Mucosa of rectum (tissue), 2 donors: ENCODE measurements around the gene RHOV.

ENCODE experiments used
- H3K27ac ChIP-seq, 2 donors: one replicate each; pipeline ENCODE4 v1.7.0; 2013; ENCODE audit warnings: inconsistent platforms in 2 of 2, low read depth in 2 of 2, low read length in 2 of 2
- H3K27me3 ChIP-seq, 2 donors: one replicate each; pipeline ENCODE4 v1.7.0; 2013; ENCODE audit warnings: low read length in 2 of 2; ENCODE audit not compliant: control insufficient read depth in 2 of 2, insufficient read depth in 2 of 2
- H3K36me3 ChIP-seq, 2 donors: one replicate each; pipeline ENCODE4 v1.7.0; 2013; ENCODE audit warnings: low read length in 2 of 2; ENCODE audit not compliant: control insufficient read depth in 2 of 2, insufficient read depth in 2 of 2
- H3K4me1 ChIP-seq, 2 donors: one replicate each; pipeline ENCODE4 v1.7.0; 2013; ENCODE audit warnings: low read length in 2 of 2, mild to moderate bottlenecking in 1 of 2; ENCODE audit not compliant: control insufficient read depth in 2 of 2, insufficient read depth in 2 of 2
- H3K4me3 ChIP-seq, 2 donors: one replicate each; pipeline ENCODE4 v1.7.0; 2013; ENCODE audit warnings: low read length in 2 of 2
- H3K9ac ChIP-seq, 2 donors: one replicate each; pipeline ENCODE4 v1.7.0; 2013; ENCODE audit warnings: low read length in 2 of 2, low read depth in 1 of 2, mild to moderate bottlenecking in 1 of 2
- H3K9me3 ChIP-seq, 2 donors: one replicate each; pipeline ENCODE4 v1.7.0; 2013; ENCODE audit warnings: low read length in 2 of 2; ENCODE audit not compliant: control insufficient read depth in 2 of 2
- donor health status: healthy.
- donor health status: Normal muscosa, but diverticular disease.

The RHOV gene

DNA sequence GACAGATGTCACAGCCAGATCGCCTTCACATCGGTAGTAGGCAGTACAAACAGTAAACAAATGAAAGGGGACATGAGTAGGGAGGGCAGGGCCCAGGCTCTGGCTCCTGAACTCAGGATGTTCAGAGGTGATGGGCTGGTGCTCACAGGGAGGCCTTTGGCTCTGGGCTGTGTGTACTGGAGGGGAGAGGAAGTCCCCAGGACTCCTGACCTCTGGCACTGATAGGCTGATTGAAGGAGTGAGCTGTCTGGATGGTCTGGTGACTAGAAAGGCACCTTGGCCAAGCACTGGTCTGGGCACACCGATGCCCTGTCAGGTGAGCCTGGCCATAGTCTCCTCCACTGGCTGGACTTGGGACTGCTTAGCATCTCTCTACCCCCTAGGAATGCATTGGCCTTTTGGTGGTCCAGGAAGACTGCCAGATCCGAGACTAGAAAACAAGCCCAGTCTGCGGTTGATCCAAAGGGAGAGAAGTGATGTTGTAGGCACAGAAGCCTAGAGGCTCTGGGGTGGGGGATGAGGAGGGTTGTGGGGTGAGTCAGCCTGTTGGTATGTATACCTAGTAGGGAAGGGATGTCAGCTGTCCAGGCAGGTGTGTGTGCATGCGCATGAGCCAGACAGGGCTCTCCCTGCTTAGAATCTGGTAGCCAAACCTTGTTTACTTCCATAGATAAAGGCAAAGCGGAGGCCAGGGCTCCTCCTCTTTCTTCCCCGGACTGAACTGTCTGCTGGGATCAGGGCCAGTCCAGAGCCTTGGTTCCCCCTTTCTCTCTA is 28.3 kb downstream of the RHOV start:
- Histone ChIP-seq H3K4me3 (peak overlapping the region; percentile 68 to 87), H3K27ac (peak overlapping the region; percentile 98), H3K9me3 (no peaks in the 10 kb centered on the region), H3K27me3 (no peaks in the 10 kb centered on the region), H3K9ac (peak overlapping the region; percentile 88 to 94), H3K4me1 (peaks cover 25 to 26% of the 10 kb centered on the region in 2 donors), H3K36me3 (peaks cover 5% of the 10 kb centered on the region in 2 donors)

GRCh38 chr15:40845036-40845435 is 29.0 kb downstream of the RHOV start:
- peak overlapping the region; percentile 88 to 94 for H3K9ac ChIP-seq
- H3K36me3 ChIP-seq, result no peaks in the 10 kb centered on the region
- peaks cover 21 to 22% of the 10 kb centered on the region in 2 donors for H3K4me1 ChIP-seq
- H3K9me3 ChIP-seq, result no peaks in the 10 kb centered on the region
- no peaks in the 10 kb centered on the region for H3K27me3 ChIP-seq
- peak overlapping the region; percentile 98 for H3K27ac ChIP-seq
- H3K4me3 ChIP-seq, result peak overlapping the region; percentile 68 to 87

DNA sequence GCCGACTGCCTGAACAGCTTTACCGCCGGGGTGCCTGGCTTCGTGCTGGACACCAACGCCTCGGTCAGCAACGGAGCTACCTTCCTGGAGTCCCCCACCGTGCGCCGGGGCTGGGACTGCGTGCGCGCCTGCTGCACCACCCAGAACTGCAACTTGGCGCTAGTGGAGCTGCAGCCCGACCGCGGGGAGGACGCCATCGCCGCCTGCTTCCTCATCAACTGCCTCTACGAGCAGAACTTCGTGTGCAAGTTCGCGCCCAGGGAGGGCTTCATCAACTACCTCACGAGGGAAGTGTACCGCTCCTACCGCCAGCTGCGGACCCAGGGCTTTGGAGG is 29.4 kb downstream of the RHOV start:
- Histone ChIP-seq H3K4me3 (peak overlapping the region; percentile 68 to 87), H3K9ac (peak overlapping the region; percentile 88 to 94), H3K4me1 (peaks cover 21 to 22% of the 10 kb centered on the region in 2 donors), H3K27me3 (no peaks in the 10 kb centered on the region), H3K36me3 (no peaks in the 10 kb centered on the region), H3K27ac (peak overlapping the region; percentile 98), H3K9me3 (no peaks in the 10 kb centered on the region)

- H3K4me3 ChIP-seq, result peak within 1 kb of the TSS; percentile 68 to 87
- H3K27me3 ChIP-seq, result no peaks in the 10 kb centered on the region
- H3K36me3 ChIP-seq, result no peaks in the 10 kb centered on the region
- peak within 1 kb of the TSS; percentile 98 for H3K27ac ChIP-seq
- H3K4me1 ChIP-seq, result peaks cover 21 to 22% of the 10 kb centered on the region in 2 donors
- peak within 1 kb of the TSS; percentile 88 to 94 for H3K9ac ChIP-seq
- H3K9me3 ChIP-seq, result no peaks in the 10 kb centered on the region
These were observed 29.9 kb downstream of the RHOV start, which contains the start of gene SPINT1 for GRCh38 chr15:40843885-40844695. SPINT1 (plus strand) TSS chr15:40844048; CDS start chr15:40844555, 507 bp downstream.

GRCh38 chr15:40843261-40843884 is 30.7 kb downstream of the RHOV start:
- Histone ChIP-seq H3K9me3 (no peaks in the 10 kb centered on the region), H3K9ac (peak overlapping the region; percentile 74 to 88), H3K27ac (peak overlapping the region; percentile 98), H3K36me3 (no peaks in the 10 kb centered on the region), H3K27me3 (no peaks in the 10 kb centered on the region), H3K4me3 (peak overlapping the region; percentile 68 to 87), H3K4me1 (peaks cover 21% of the 10 kb centered on the region in 2 donors)

- Histone ChIP-seq H3K27ac (no peak overlapping the region), H3K4me1 (peaks cover 6 to 10% of the 10 kb centered on the region in 2 donors), H3K27me3 (no peaks in the 10 kb centered on the region), H3K36me3 (peaks cover 0 to 2% of the 10 kb centered on the region in 2 donors), H3K9me3 (no peaks in the 10 kb centered on the region), H3K4me3 (no peak overlapping the region), H3K9ac (no peak overlapping the region)
These were observed 32.3 kb downstream of the RHOV start for GRCh38 chr15:40841741-40842140.

DNA sequence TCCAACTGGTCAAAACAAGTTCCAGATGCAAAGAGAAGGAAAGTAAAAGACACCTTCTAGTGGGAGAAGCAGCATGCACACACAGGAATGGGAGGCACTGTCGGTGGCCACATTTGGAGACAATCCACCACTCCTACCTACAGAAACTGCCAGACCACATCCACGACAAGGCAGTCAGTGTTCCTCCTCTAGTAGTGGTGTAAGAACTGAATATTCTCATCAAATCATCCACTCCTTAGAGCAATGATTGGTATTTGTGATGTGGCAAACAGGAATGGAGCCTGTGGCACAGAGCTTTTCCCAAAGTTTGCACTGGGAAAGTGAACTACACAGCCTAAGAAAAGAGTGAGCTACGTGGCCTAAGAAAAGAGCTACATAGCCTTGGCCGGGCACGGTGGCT is 35.3 kb downstream of the RHOV start:
- Histone ChIP-seq H3K27me3 (no peaks in the 10 kb centered on the region), H3K9ac (no peak overlapping the region)

DNA sequence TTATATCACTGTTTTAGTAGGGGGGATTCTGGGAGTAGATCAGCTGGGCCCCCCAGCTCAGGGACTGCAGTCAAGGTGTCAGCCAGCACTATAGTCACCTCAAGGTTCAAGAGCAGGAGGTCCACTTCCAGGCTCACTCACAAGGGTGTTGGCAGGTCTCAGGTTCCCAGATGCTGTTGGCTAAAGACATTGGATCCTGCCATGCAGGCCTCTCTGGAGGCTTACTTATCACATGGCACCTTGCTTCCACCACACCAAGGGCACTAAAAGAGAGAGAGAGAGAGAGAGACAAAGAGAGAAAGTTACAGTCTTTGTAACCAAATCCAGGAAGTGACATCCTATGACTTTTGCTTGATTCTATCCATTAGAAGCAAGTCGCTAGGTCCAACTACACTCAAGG is 38.0 kb downstream of the RHOV start:
- no peaks in the 10 kb centered on the region for H3K4me1 ChIP-seq
- no peaks in the 10 kb centered on the region for H3K9me3 ChIP-seq
- no peak overlapping the region for H3K9ac ChIP-seq
- no peaks in the 10 kb centered on the region for H3K27me3 ChIP-seq
- no peak overlapping the region for H3K4me3 ChIP-seq
- no peak overlapping the region for H3K27ac ChIP-seq
- peaks cover 0 to 4% of the 10 kb centered on the region in 2 donors for H3K36me3 ChIP-seq

More for the DNA sequence above, 35.3 kb downstream of the RHOV start:
- Histone ChIP-seq H3K9me3 (no peaks in the 10 kb centered on the region), H3K4me1 (peaks cover 2 to 5% of the 10 kb centered on the region in 2 donors), H3K27ac (no peak overlapping the region), H3K36me3 (peaks cover 0 to 4% of the 10 kb centered on the region in 2 donors), H3K4me3 (no peak overlapping the region)

- H3K4me1 ChIP-seq, result peaks cover 3 to 10% of the 10 kb centered on the region in 2 donors
- peaks cover 0 to 4% of the 10 kb centered on the region in 2 donors for H3K36me3 ChIP-seq
- no peak overlapping the region for H3K9ac ChIP-seq
- H3K27me3 ChIP-seq, result no peaks in the 10 kb centered on the region
- H3K27ac ChIP-seq, result no peak overlapping the region
- no peaks in the 10 kb centered on the region for H3K9me3 ChIP-seq
- no peak overlapping the region for H3K4me3 ChIP-seq
These were observed 41.1 kb downstream of the RHOV start for GRCh38 chr15:40832903-40833302.

DNA sequence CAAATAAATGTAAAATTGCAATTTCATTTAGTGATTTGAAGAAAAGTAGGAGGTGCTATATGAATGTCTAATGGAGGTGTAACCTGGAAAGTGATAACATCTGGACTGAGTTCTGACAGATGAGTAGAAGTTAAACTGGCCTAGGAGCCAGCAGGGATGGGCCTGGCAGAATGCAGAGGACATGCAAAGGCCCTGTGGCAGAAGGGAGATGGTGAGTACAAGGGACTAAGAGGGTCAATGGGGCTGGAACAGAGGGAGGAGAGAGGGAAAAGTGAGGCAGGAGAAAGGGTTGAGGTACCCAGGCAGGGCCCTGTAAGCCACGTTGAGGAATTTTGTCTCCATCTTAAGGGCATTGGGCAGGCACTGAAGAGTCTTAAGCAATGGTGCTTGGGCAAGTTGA is 42.2 kb downstream of the RHOV start:
- no peaks in the 10 kb centered on the region for H3K9me3 ChIP-seq
- H3K4me3 ChIP-seq, result no peak overlapping the region
- H3K36me3 ChIP-seq, result peaks cover 0 to 3% of the 10 kb centered on the region in 2 donors
- H3K9ac ChIP-seq, result no peak overlapping the region
- peaks cover 9 to 12% of the 10 kb centered on the region in 2 donors for H3K4me1 ChIP-seq
- H3K27ac ChIP-seq, result no peak overlapping the region
- no peaks in the 10 kb centered on the region for H3K27me3 ChIP-seq
